ENCODE measurements around the gene CUZD1. TPM values are rescaled to one million over a fixed set of nuclear protein-coding genes. Genes with fewer than 3 reads are reported as not detected.
A peak's percentile ranks its signal among the peaks of the same experiment; 100 is the strongest.

Gene CUZD1
- total and polyA plus RNA-seq, 9 of the 15 experiments (the other 6 are each of a cell fraction or from before 2014, with no cell fraction given), result 0.51 to 1.7 (median 1.1) TPM

GRCh38 chr10:122879339-122880273 is 33.9 kb upstream of the CUZD1 start, which contains the start of gene FAM24B (continued):
- no peak for TF ChIP-seq HNRNPK (IDR thresholded peaks at IDR 0.05; ENCODE audit: low read depth, low read length, poor library complexity, severe bottlenecking)
- TF ChIP-seq KLF13 (tag; IDR thresholded peaks at IDR 0.05; ENCODE audit: borderline replicate concordance, low read depth), result no peak
- no peak for TF ChIP-seq NCOA4 (IDR thresholded peaks at IDR 0.05; ENCODE audit: partially characterized antibody)
- peak; percentile 98 for TF ChIP-seq MEIS2 (IDR thresholded peaks at IDR 0.05; ENCODE audit: partially characterized antibody)
- TF ChIP-seq MBD2 (IDR thresholded peaks at IDR 0.05; ENCODE audit: borderline replicate concordance, low read depth), result peak; percentile 52; the same call in 1 of the 2 replicates
- no peak for TF ChIP-seq NFRKB (IDR thresholded peaks at IDR 0.05; ENCODE audit: low read depth)
- no peak for TF ChIP-seq PCBP2 (IDR thresholded peaks at IDR 0.05; ENCODE audit: low read depth, low read length, poor library complexity, severe bottlenecking)
- no peak for TF ChIP-seq TOE1 (IDR thresholded peaks at IDR 0.05; ENCODE audit: borderline replicate concordance)
- no peak for TF ChIP-seq TOE1 (CRISPR knock-in tag; IDR thresholded peaks at IDR 0.05; ENCODE audit: borderline replicate concordance, low read depth)
- no peak for TF ChIP-seq TAF15 (IDR thresholded peaks at IDR 0.05; ENCODE audit: low read depth, low read length)
- no peak for TF ChIP-seq EWSR1 (IDR thresholded peaks at IDR 0.05; ENCODE audit: borderline replicate concordance, low read depth, partially characterized antibody)
- 0 out of 2 replicates have a peak, but pooled peaks have one; percentile 6 for TF ChIP-seq ZNF263 (CRISPR knock-in tag; IDR thresholded peaks at IDR 0.05; ENCODE audit: borderline replicate concordance)
- no peak for TF ChIP-seq ETS2 (tag; IDR thresholded peaks at IDR 0.05; ENCODE audit: borderline replicate concordance, poor library complexity, severe bottlenecking)
- TF ChIP-seq ZNF398 (CRISPR knock-in tag; IDR thresholded peaks at IDR 0.05), result no peak
- TF ChIP-seq, protein P1, sequence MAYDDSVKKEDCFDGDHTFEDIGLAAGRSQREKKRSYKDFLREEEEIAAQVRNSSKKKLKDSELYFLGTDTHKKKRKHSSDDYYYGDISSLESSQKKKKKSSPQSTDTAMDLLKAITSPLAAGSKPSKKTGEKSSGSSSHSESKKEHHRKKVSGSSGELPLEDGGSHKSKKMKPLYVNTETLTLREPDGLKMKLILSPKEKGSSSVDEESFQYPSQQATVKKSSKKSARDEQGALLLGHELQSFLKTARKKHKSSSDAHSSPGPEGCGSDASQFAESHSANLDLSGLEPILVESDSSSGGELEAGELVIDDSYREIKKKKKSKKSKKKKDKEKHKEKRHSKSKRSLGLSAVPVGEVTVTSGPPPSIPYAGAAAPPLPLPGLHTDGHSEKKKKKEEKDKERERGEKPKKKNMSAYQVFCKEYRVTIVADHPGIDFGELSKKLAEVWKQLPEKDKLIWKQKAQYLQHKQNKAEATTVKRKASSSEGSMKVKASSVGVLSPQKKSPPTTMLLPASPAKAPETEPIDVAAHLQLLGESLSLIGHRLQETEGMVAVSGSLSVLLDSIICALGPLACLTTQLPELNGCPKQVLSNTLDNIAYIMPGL (CRISPR knock-in tag; IDR thresholded peaks at IDR 0.05), result no peak
- TF ChIP-seq BACH1 (tag; IDR thresholded peaks at IDR 0.05), result no peak
- no peak for TF ChIP-seq PRPF4 (IDR thresholded peaks at IDR 0.05; ENCODE audit: insufficient read depth, low read depth, low read length, poor library complexity, severe bottlenecking)
- TF ChIP-seq NR2F6 (CRISPR knock-in tag; IDR thresholded peaks at IDR 0.05), result no peak
- TF ChIP-seq NR2C2 (CRISPR knock-in tag; IDR thresholded peaks at IDR 0.05), result no peak
- peak; percentile 59; the same call in 1 of the 2 replicates for TF ChIP-seq NR2C2 (tag; IDR thresholded peaks at IDR 0.05)
- no peak for TF ChIP-seq ZNF140 (CRISPR knock-in tag; IDR thresholded peaks at IDR 0.05)
- TF ChIP-seq NFYB (IDR thresholded peaks at IDR 0.05; ENCODE audit: extremely low read depth, insufficient read length), result no peak
- no peak for TF ChIP-seq NELFE (IDR thresholded peaks at IDR 0.05; ENCODE audit: insufficient read depth, insufficient read length)
- no peak for TF ChIP-seq LARP7 (IDR thresholded peaks at IDR 0.05)
- TF ChIP-seq ZNF133 (CRISPR knock-in tag; IDR thresholded peaks at IDR 0.05), result no peak
